GM12878 (cell line): ENCODE results near the gene NAGA.
"Not testable (repeated sequence)": the region's sequence is repeated elsewhere in the genome, so short reads cannot be mapped to it uniquely, and the experiment has no call there.

Experiments used
- CTCF ChIP-seq, 3 experiments: IDR thresholded peaks in 2 of 3; conservative IDR thresholded peaks in 1 of 3; 2 replicates each; pipeline ENCODE4 v1.5.1; 2011; ENCODE audit warnings: low read depth in 3 of 3, low read length in 3 of 3, mild to moderate bottlenecking in 3 of 3, control low read depth in 2 of 3, moderate library complexity in 2 of 3, inconsistent platforms in 1 of 3, mixed read lengths in 1 of 3; ENCODE audit not compliant: control insufficient read depth in 2 of 3, insufficient read depth in 1 of 3; ENCODE audit errors: extremely low read depth in 1 of 3
- EGR1 ChIP-seq, 2 experiments: IDR thresholded peaks; 1 replicate in 1 of 2; 2 replicates in 1 of 2; pipeline ENCODE4 v1.6.1; 2011 to 2012; ENCODE audit warnings: low read depth in 2 of 2, low read length in 2 of 2, borderline replicate concordance in 1 of 2, mild to moderate bottlenecking in 1 of 2, moderate library complexity in 1 of 2

- not testable (repeated sequence) for TF ChIP-seq EGR1 (IDR thresholded peaks at IDR 0.05; ENCODE audit: borderline replicate concordance in 1 of 2, low read depth in 2 of 2, low read length in 2 of 2); CTCF (IDR thresholded peaks at IDR 0.05 in 2 of 3, conservative IDR thresholded peaks at IDR 0.05 in 1 of 3; ENCODE audit: control insufficient read depth in 2 of 3, extremely low read depth in 1 of 3, insufficient read depth in 1 of 3, low read depth in 3 of 3, low read length in 3 of 3)
These were observed 896 bp upstream of the NAGA start for GRCh38 chr22:42071508-42071907.
